ACC112 (cell line): Measurements from ENCODE around the gene ATP6V1C2.
"Not testable (repeated sequence)": the region's sequence is repeated elsewhere in the genome, so short reads cannot be mapped to it uniquely, and the experiment has no call there.

ENCODE experiments used
- H2AFZ ChIP-seq: fragments of 200-600 bp; sonication (generic); one replicate; pipeline ENCODE4 v1.6.0; 2017; ENCODE audit warnings: antibody characterized with exemption, low read length; ENCODE audit not compliant: unreplicated experiment
- H3K27ac ChIP-seq: fragments of 200-600 bp; sonication (generic); 2 replicates; pipeline ENCODE4 v1.5.1; 2014; ENCODE audit warnings: low read depth, mild to moderate bottlenecking, antibody characterized with exemption, low read length, moderate library complexity
- H3K27me3 ChIP-seq: fragments of 200-600 bp; sonication (generic); 2 replicates; pipeline ENCODE4 v1.6.1; 2014; ENCODE audit warnings: mild to moderate bottlenecking, antibody characterized with exemption, low read length, moderate library complexity, mixed read lengths; ENCODE audit not compliant: insufficient read depth
- H3K36me3 ChIP-seq: fragments of 200-600 bp; sonication (generic); 2 replicates; pipeline ENCODE4 v1.6.1; 2016; ENCODE audit warnings: mild to moderate bottlenecking, antibody characterized with exemption, low read length, moderate library complexity, mixed read lengths; ENCODE audit not compliant: insufficient read depth
- H3K4me1 ChIP-seq: fragments of 200-600 bp; sonication (generic); one replicate; pipeline ENCODE4 v1.6.1; 2016; ENCODE audit warnings: low read length, mixed read lengths; ENCODE audit not compliant: insufficient read depth, unreplicated experiment, control insufficient read depth
- H3K4me3 ChIP-seq: fragments of 200-600 bp; sonication (generic); 2 replicates; pipeline ENCODE4 v1.5.1; 2014; ENCODE audit warnings: mild to moderate bottlenecking, low read depth, low read length
- H3K79me2 ChIP-seq: fragments of 200-600 bp; sonication (generic); one replicate; pipeline ENCODE4 v1.6.0; 2016; ENCODE audit warnings: low read length; ENCODE audit not compliant: control insufficient read depth, unreplicated experiment, insufficient read depth

Gene ATP6V1C2

DNA sequence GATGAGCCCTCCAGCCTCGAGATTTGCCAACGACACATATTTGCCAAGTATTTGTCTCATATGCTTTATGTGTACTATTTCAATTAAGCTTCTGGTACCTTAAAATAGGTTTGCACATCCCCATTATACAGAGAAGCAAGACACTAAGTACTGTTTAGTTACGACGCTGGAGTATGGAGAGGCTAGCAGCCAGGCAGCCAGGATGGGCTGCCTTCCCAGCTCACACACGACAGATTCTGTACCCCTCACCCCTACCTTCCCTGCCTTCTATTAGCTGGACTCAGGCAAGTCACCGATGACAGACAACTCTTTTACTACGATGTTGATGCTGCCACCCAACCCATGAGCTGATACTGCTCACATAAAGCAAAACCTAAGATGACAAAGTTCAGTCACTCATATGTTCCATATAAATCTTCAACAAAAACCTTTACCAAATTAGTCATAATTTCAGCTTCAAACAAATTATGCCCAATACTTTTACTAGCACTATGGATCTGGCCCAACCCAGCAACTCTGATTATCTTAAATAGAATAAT lies 74.1 kb downstream of the ATP6V1C2 start:
- Histone ChIP-seq H3K4me3 (no peak overlapping the region), H2AFZ (no peak overlapping the region), H3K36me3 (peaks cover 36% of the 10 kb centered on the region), H3K27me3 (no peaks in the 10 kb centered on the region), H3K4me1 (no peaks in the 10 kb centered on the region), H3K79me2 (peaks cover 22% of the 10 kb centered on the region), H3K27ac (no peak overlapping the region)

DNA sequence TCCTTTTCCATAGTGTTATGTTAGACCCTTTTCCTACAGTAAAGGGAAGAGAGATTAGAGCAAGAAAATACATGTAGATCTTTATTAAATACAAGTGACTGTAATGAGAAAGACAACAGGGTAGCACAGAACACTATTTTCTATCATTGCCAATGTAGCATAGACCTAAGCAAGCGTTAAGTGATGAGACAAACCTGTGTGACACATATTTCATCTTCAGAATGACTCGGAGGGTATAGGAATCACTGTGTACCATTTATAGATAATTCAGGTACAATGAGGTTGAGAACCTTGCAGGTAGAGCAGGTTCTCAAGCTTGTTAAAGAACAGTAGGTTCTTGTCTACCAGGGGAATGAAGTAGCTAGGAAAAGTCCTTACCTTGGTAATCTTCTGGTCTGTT lies 75.3 kb downstream of the ATP6V1C2 start:
- Histone ChIP-seq H3K36me3 (peaks cover 35% of the 10 kb centered on the region), H3K27me3 (no peaks in the 10 kb centered on the region), H3K79me2 (peaks cover 33% of the 10 kb centered on the region), H3K4me1 (no peaks in the 10 kb centered on the region), H3K4me3 (no peak overlapping the region), H2AFZ (no peak overlapping the region), H3K27ac (no peak overlapping the region)

DNA sequence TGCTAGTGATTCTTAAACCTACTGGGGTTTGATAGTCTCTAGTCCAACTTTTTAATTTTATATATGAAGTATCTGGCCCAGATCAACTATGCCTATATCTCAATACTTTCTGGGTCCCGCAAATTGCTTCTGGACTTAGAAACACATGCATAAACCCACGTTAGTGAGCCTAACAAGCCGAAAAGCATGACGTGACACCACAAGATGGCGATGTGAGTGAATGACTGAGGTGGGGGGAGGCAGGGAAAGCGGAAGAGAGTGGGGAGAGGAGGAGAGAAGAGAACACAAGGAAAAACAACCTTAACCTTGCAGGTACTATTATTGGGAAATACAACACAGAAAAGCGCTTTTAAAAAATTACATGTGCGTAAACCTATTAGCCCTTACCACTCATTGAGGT lies 77.4 kb downstream of the ATP6V1C2 start:
- no peak overlapping the region for H2AFZ ChIP-seq
- H3K4me1 ChIP-seq, result no peaks in the 10 kb centered on the region
- peaks cover 51% of the 10 kb centered on the region for H3K79me2 ChIP-seq
- H3K27me3 ChIP-seq, result no peaks in the 10 kb centered on the region
- no peak overlapping the region for H3K4me3 ChIP-seq
- peaks cover 35% of the 10 kb centered on the region for H3K36me3 ChIP-seq
- H3K27ac ChIP-seq, result no peak overlapping the region

DNA sequence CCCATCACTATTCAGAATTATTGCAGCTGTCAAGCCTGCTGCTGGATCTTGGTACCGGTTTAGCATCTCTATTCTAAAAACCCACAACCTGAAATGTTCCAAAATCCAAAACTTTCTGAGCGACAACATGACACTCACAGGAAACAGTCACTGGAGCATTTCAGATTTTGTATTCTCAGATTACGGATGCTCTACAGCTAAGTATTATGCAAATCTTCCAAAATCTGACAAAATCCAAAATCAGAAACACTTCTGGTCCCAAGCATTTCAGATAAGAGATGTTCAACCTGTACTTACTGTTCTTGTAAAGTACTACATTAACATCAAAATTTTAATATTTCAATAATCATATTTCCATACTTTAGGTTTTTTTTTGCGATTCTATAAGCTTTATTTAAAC lies 78.7 kb downstream of the ATP6V1C2 start:
- H3K27ac ChIP-seq, result no peak overlapping the region
- no peak overlapping the region for H2AFZ ChIP-seq
- peaks cover 55% of the 10 kb centered on the region for H3K79me2 ChIP-seq
- peaks cover 32% of the 10 kb centered on the region for H3K36me3 ChIP-seq
- H3K4me1 ChIP-seq, result no peaks in the 10 kb centered on the region
- H3K27me3 ChIP-seq, result no peaks in the 10 kb centered on the region
- H3K4me3 ChIP-seq, result no peak overlapping the region

DNA sequence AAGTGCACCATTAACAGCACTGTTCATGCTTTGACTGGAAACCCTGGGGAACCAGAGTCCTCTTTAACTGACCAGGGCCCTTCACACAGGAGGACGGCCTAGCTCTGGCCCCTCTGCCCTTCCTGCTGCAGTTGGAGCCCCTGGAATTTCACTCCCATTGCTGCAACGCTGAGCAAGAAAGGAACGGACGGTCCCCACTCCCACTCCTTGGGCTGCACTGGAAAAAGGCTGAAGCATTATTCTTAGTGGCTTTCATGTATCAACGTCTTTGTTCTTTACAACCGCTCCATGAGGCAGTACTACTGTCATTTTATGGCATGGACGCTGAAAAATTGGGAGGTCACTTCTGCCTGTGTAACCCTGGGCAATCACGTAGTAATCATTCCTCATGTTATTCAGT lies 81.2 kb downstream of the ATP6V1C2 start:
- H3K4me3 ChIP-seq, result no peak overlapping the region
- H3K36me3 ChIP-seq, result peaks cover 19% of the 10 kb centered on the region
- no peaks in the 10 kb centered on the region for H3K4me1 ChIP-seq
- H2AFZ ChIP-seq, result no peak overlapping the region
- H3K79me2 ChIP-seq, result peaks cover 69% of the 10 kb centered on the region
- H3K27me3 ChIP-seq, result no peaks in the 10 kb centered on the region
- H3K27ac ChIP-seq, result no peak overlapping the region

DNA sequence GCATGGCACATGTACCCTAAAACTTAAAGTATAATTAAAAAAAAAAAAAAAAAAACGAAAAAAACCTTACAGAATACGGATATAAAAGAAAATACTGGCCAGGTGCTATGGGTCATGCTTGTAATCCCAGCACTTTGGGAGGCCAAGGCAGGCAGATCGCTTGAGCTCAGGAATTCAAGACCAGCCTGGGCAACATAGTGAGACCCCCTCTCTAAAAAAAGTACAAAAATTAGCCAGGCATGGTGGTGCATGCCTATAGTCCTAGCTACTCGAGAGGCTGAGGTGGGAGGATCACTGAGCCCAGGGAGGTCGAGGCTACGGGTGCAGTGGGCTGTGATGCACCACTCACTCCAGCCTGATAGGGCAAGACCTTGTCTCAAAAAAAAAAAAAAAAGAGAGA lies 84.6 kb downstream of the ATP6V1C2 start:
- H2AFZ ChIP-seq, H3K27ac ChIP-seq, H3K36me3 ChIP-seq, H3K4me3 ChIP-seq, H3K27me3 ChIP-seq: not testable (repeated sequence)
- H3K79me2 ChIP-seq, result peaks cover 80% of the 10 kb centered on the region
- peaks cover 14% of the 10 kb centered on the region for H3K4me1 ChIP-seq

DNA sequence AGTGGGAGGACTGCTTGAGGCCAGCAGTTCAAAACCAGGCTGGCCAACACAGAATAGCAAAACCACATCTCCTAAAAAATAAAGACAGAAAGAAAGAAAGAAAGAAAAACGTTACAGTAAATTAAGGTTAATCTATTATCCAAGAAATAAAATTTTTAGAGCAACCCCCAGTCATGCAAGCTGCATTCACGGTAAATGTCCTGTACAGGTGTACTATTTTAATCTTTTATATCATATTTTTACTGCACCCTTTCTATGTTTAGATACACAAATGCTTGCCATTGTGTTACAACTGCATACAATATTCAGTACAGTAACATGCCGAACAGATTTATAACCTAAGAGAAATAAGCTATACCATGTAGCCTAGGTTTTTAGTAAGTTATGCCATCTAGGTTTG lies 85.1 kb downstream of the ATP6V1C2 start:
- no peak overlapping the region for H2AFZ ChIP-seq
- H3K4me1 ChIP-seq, result peaks cover 16% of the 10 kb centered on the region
- peaks cover 3% of the 10 kb centered on the region for H3K36me3 ChIP-seq
- no peak overlapping the region for H3K4me3 ChIP-seq
- H3K27ac ChIP-seq, result no peak overlapping the region
- H3K27me3 ChIP-seq, result no peaks in the 10 kb centered on the region
- H3K79me2 ChIP-seq, result peaks cover 80% of the 10 kb centered on the region

DNA sequence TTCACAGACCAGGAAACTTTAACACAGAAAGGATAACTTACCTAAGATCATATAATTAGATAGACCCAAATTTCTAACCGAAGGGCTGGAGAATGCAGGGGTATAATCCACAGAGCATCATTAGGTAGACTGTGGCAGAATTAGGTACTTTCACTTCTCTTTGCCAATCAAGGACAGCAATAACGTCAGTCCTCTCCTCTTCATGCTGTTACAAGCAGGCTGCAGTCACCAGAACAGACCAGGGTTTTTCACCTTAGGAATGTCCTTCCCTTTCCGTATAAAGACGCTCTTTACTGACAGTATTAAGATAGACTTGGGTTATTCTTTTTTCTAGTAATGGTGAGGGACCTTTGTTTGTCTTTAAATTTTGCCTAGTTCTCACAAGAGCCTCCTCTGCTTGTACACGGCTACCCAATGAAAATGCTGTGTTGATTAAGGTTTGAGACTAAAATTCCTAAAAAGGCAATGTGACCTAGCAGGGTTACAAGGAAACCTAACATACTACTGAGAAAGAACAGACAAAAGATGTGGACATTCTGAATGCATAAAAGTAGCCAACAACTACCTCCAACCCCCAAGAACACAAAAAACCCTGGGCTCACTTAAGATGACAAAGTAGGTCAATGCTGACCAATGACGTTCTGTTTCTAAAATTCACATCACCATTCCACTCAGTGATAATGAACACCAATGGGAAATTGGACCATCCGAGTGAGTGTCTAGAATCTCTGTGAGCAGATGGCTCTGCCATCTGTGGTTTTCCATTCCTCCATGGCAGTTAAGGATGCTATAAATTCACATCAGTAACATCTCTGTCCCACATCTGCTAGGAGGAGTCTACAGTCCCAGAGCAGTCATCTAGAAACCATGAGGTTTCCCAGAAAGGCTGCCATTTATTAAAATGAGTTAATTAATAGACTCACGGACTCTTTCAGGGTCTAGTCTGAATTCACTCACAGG lies 89.1 kb downstream of the ATP6V1C2 start:
- Histone ChIP-seq H2AFZ (no peak overlapping the region), H3K36me3 (no peaks in the 10 kb centered on the region), H3K27ac (no peak overlapping the region), H3K4me1 (peaks cover 16% of the 10 kb centered on the region), H3K79me2 (peaks cover 66% of the 10 kb centered on the region), H3K27me3 (no peaks in the 10 kb centered on the region), H3K4me3 (peak overlapping the region; percentile 83)

DNA sequence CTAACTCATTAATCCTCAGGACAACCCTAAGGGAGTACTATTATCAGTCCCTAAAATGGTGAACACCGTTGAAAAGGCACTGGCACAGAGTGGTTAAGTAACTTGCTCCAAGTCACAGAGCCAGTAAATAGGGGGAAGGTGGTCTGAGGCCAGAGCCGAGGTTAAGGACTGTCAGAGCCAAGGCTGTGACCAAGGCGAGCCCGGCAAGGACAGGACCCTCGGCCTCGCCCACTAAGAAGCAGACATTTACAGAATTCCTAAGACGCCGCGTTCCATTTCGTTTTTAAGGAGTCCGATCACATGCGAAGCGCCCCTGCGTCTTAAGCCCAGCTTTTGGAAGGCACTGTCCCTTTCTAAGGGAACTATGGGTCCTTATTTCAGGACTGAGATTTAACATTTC lies 90.1 kb downstream of the ATP6V1C2 start:
- peaks cover 16% of the 10 kb centered on the region for H3K4me1 ChIP-seq

DNA sequence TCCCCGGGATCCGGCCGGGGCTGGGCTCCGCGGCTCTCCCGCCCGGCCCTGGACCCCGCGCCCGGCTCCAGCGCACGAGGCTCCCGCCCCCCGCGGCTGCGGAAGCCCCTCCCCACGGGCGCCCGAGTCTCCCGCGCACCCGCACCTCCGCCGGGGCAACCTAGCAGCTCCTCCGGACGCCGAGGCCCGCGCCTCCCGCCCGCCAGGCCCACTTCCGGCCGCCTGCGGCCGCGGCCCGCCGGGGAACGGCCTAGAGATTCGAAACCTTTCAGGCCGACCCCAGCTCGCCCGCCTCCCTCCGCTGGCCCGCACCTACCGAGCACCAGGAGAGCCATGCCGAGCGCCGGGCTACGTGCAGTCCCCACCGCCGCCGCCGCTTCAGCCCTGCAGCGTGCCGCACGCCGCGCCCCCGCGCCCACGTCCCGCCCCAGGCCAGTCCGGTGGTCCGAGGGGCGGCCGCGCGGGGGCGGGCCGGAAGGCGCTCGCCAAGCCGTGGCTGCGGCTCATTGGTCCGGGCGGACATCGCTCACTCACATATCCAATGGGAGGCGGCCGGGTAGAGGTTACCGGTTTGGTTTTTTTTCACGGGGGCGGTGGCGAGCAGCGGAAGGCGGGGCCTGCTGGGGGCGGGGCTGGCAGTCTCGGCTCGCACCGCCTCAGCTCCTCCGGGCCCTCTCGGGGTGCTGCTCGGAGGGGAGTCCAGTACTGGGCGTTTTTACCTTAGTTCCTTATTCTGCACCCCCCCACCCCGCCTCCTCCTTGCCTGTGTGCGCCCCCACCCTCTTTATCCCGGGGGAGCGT lies 91.1 kb downstream of the ATP6V1C2 start, which contains the start of gene PDIA6:
PDIA6 (minus strand) TSS at position 424 of the 801 bp plus-strand sequence; CDS start at position 335, 89 bp downstream.
- Histone ChIP-seq H3K27ac (peak within 1 kb of the TSS; percentile 47; the same call in 1 of the 2 replicates), H3K4me3 (peak within 1 kb of the TSS; percentile 83), H2AFZ (peak within 1 kb of the TSS; percentile 77), H3K36me3 (no peaks in the 10 kb centered on the region), H3K79me2 (peaks cover 49% of the 10 kb centered on the region), H3K4me1 (peaks cover 16% of the 10 kb centered on the region), H3K27me3 (no peaks in the 10 kb centered on the region; the same call in 1 of the 2 replicates)

More for the DNA sequence above, 90.1 kb downstream of the ATP6V1C2 start:
- Histone ChIP-seq H3K27ac (no peak overlapping the region), H3K79me2 (peaks cover 59% of the 10 kb centered on the region), H3K4me3 (peak overlapping the region; percentile 83), H3K36me3 (no peaks in the 10 kb centered on the region), H2AFZ (peak overlapping the region; percentile 37), H3K27me3 (no peaks in the 10 kb centered on the region)
